Measurements from ENCODE around the gene KCTD4.
"Not testable (repeated sequence)": the region's sequence is repeated elsewhere in the genome, so short reads cannot be mapped to it uniquely, and the experiment has no call there.

Gene KCTD4

DNA sequence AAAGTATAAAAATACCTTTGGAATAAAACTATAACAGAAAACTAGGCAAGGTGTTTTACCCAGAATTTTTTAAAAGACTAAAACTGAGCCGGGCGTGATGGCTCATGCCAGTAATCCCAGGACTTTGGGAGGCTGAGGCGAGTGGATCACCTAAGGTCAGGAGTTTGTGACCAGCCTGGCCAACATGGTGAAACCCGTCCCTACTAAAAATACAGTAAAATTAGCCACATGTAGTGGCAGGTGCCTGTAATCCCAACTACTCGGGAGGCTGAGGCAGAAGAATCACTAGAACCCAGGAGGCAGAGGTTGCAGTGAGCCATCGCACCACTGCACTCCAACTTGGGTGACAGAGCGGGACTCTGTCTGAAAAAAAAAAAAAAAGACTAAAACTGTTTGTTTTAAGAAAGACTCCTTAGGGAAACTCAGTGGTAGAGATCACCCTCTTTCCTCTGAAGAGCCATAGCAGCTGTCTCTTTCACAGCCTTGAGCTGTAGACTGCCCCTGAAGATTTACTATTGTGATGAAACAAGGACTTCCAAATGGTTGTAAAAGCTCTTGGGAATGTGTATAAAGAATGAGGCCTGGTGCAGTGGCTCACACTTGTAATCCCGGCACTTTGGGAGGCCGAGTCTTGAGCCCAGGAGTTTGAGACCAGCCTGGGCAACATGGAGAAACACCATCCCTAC, 14.7 kb upstream of the KCTD4 start:
- no peak for DNase-seq

- peak; percentile 97 for DNase-seq
These were observed 8.4 kb upstream of the KCTD4 start for GRCh38 chr13:45209229-45209628.

DNA sequence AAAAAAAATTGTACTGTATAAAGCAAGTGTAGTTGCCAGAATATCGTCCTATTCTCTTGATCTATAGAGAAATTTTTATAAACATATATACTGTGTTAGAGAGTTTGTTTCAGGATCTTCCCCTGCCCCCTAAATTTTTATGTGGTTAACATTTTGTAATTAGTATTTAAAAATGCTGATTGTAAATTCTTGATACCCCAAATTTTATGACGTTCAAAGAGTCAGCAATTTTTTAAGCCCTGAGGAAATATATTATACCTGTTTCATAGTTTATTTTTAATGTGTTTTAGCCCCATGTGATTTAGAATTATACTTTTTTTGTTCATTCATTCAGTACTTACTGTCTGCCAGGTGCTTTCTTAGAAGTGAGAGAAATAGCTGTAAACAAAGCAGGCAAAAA, 7.3 kb upstream of the KCTD4 start:
- DNase-seq, result no peak

DNA sequence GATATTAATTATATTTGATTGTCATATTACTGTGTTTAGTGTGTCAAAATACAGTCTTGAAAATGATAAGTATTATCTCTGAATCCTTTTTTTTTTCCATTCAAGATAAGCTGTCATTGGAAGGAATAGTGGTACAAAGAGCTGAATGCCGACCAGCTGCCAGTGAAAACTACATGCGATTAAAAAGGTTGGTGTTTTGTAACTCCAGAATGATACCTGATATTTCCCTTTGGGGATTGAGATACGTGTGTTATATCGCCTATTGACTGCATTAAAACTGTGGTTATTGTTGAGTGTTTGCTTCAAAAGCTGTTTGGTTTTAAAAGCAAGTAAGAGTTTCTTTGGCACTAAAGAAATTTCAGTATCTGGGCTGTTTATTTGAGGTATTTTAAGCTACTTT, 6.5 kb upstream of the KCTD4 start:
- DNase-seq, result no peak

GRCh38 chr13:45206340-45206739, 5.5 kb upstream of the KCTD4 start:
- DNase-seq, result peak; percentile 85

DNA sequence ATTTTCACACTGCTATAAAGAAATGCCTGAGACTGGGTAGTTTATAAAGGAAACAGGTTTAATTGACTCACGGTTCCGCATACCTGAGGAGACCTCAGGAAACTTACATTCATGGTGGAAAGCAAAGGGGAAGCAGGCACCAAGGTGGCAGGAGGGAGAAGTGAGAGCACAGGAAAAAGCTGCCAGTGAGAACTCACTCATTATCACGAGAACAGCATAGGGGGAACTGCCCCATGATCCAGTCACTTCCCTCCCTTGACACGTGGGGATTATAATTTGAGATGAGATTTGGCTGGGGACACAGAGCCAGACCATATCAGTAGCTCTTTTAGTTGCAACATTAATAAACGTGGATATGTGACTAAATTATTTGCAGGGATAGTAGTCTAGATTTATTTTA, 4.3 kb upstream of the KCTD4 start:
- DNase-seq, result peak; percentile 39

DNA sequence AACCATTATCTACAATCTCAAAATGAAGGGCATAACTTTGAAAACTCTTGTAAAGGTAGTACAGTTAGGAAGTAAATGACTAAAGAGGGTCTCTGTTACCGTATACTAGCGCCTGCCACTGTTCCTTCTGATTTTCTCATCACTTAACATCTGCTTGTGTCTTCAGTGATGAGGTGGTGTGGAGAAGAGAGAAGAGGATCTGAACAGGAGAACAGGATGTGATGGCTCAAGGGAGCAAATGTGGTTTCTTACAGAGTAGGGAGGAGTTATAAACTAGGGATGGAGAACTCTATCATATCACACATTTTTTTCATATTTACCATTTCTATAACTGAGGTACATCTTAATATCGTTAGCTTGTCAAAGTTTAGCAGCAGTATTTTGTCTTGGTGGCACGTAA, 1.1 kb downstream of the KCTD4 start:
- no peak for DNase-seq

GRCh38 chr13:45198924-45199323, 1.9 kb downstream of the KCTD4 start:
- DNase-seq, result no peak

DNA sequence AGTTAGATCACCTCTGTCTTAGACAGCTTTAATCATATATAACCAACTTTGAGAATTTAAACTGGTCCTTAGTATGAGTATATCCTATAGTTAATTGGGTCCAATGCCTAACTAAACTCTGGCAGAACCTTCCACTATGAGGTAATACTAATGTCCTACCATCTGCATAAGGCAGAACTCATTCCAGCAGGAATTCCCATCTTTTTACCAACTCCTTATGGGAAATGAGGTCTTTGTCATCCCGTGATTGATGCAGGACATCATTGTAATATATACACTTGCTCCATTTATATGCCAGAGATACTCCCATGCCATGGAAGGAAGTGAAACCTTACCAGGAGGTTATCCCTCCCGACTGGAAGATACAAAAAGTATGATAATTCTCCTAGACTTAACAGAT, 2.8 kb downstream of the KCTD4 start:
- no peak for DNase-seq

GRCh38 chr13:45196622-45197021, 4.2 kb downstream of the KCTD4 start:
- DNase-seq, result peak; percentile 36

DNA sequence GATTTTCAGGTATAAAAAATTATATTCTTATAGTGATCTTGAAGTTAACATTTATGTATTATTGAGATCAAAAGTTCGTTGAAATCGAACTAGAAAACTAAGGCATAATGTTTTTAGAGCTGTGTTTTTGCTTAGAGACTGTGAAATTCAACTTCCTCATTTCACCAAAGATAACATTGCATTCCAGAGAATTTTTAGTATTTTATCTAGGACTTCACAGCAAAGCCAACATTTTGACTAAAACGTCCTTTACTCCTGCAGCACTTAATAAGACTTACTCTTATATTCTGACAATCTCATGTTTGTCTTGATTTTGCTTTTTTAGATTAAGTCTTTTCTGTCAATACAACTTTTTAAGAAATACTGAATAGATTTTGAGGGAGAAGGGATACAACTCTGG, 4.7 kb downstream of the KCTD4 start:
- DNase-seq, result peak; percentile 10

- peak; percentile 69 for DNase-seq
These were observed 5.4 kb downstream of the KCTD4 start for GRCh38 chr13:45195421-45195820.

GRCh38 chr13:45194081-45194939, 6.5 kb downstream of the KCTD4 start:
- DNase-seq, result peak; percentile 50

DNA sequence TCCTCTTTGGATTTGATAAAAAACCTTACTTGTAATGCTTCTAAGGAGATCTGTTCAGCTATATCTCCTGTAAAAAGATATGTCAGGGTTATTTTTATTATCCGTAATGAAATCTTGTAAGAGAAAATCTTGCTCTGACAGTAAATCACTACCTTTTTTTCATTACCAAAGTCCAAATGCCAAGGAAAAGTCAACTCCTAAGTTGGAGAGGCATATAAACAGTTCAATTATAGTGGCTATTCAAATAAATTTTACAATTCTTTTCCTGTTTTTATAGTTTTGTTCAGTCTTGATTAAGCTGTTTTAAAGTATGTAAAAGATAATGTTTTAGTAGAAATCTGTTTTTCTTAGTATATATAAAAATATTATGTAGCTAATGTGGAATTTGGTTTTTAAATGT, 9.0 kb downstream of the KCTD4 start:
- DNase-seq, result no peak

DNA sequence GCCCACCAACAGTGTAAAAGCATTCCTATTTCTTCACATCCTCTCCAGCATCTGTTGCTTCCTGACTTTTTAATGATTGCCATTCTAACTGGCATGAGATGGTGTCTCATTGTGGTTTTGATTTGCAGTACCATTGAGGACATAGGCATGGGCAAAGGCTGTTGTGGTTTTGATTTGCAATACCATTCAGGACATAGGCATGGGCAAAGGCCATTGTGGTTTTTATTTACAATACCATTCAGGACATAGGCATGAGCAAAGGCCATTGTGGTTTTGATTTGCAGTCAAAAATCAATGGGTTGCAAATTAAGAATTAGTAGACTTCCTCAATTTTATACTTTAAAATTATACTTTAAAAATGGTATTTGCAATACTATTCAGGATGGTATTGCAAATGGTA, 11.3 kb downstream of the KCTD4 start:
- DNase-seq, result peak; percentile 23

- not testable (repeated sequence) for DNase-seq
These were observed 11.8 kb downstream of the KCTD4 start for GRCh38 chr13:45189077-45189476.

DNA sequence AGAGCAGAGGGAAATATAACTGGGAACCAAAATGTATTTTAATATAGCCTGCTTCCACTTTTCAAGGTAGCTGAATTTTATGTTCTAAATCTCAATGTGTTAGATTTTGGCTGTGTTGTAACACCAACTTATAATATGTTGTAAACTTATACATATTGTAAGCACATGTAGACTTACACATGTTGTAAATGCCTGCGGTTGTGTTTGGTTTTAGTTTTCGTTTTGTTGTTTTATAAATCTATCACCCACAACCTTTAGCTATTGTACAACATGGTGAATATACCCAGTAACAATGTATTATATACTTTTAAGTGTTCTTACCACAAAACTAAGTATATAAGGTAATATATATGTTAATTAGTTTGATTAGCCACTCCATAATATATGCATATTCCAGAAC, 15.6 kb downstream of the KCTD4 start:
- DNase-seq, result no peak

DNA sequence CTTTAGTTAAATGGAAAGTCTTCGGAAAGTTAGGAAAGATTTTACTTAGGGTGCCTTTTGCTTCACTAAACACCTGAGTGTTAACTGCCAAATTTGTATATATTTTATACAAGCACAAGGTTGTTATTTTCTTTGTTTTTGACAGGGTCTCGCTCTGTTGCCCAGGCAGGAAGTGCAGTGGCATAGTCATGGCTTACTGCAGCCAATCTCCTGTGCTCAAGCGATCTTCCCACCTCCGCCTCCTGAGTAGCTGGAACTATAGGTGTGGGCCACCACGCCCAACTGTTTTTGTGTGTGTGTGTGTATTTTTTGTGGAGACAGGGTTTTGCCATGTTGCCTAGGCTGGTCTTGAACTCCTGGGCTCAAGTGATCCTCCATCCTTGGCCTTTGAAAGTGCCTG, 16.2 kb downstream of the KCTD4 start:
- DNase-seq, result no peak

DNA sequence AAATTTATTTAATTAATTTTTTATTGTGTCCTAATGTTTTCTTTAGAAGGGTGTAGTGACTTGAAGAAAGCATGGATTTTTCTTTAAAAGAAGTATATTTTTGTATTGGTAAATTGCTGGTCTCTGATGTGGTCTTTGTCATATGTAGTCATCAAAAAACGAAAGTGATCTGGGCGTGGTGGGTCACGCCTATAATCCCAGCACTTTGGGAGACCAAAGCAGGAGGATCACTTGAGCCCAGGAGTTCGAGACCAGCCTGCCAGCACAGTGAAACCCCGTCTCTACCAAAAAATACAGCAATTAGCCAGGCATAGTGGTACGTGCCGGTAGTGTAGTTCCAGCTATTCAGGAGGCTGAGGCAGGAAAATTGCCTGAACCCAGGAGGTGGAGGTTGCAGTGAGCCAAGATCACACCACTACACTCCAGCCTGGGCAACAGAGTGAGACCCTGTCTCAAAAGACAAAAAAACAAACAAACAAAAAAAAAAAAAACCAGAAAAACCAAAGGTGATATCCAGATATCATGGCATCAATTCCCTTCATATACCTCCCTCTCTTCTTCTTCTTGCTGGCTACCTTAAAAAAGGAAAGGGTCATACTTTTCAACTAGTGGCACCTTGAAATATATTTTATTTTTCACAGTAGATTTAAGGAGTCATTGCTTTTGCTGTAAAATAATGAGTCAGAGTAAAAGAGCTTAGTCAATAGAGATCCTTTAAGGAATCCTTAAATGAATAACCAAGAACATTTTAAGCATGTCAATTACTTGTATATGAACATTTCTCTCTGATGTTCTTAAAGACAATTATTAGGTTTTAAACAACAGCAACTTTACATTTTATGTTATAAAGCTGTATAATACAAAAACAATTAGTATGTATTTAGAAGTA, 19.9 kb downstream of the KCTD4 start:
- DNase-seq, result no peak

- no peak for DNase-seq
These were observed 20.5 kb downstream of the KCTD4 start for GRCh38 chr13:45180303-45180702.

- DNase-seq, result no peak
These were observed 21.4 kb downstream of the KCTD4 start for GRCh38 chr13:45179428-45179827.

GRCh38 chr13:45178349-45179162, 22.3 kb downstream of the KCTD4 start:
- DNase-seq, result no peak

- no peak for DNase-seq
These were observed 26.4 kb downstream of the KCTD4 start for GRCh38 chr13:45174478-45174877.
